PC-3 (cell line): ENCODE measurements around the gene GRB10. TPM values are rescaled to one million over a fixed set of nuclear protein-coding genes. Genes with fewer than 3 reads are reported as not detected.

Experiments used
- ATAC-seq: fragments of 200-7000 bp; cut with Tn5 transposase; 2 replicates; pipeline ENCODE4 v1.9.1; 2020; ENCODE audit warnings: mild to moderate bottlenecking, moderate library complexity
- BruUV-seq: library from RNA; stranded (reverse); fragments of 400-500 nt; replicated peaks from 2 replicates; lab custom pipeline; 2021; lab: Mats Ljungman, UMichigan
- CTCF ChIA-PET: fragments of 300-600 bp; sonication (Branson Sonifier 250); formaldehyde crosslinking; loops from one replicate; lab custom pipeline; 2022; ENCODE audit warnings: antibody characterized with exemption; lab: Charles Lee
- POLR2A ChIA-PET: fragments of 300-600 bp; sonication (Branson Sonifier 250); formaldehyde crosslinking; loops from one replicate; lab custom pipeline; 2022; ENCODE audit warnings: antibody characterized with exemption; ENCODE audit not compliant: unreplicated experiment; lab: Charles Lee
- DNase-seq: peaks from one replicate; pipeline ENCODE4 v3.0.0-alpha.2; 2015
- H2AFZ ChIP-seq: fragments of 300-600 bp; sonication (generic); 2 replicates; pipeline ENCODE4 v1.6.0; 2016; ENCODE audit warnings: antibody characterized with exemption, low read length
- H3F3A ChIP-seq: fragments of 300-600 bp; sonication (generic); one replicate; pipeline ENCODE4 v1.6.0; 2017; ENCODE audit warnings: antibody characterized with exemption, low read length, control low read depth, mild to moderate bottlenecking; ENCODE audit not compliant: unreplicated experiment
- H3K27ac ChIP-seq: fragments of 300-600 bp; sonication (generic); 2 replicates; pipeline ENCODE4 v1.5.1; 2016; ENCODE audit warnings: mild to moderate bottlenecking, low read length
- H3K27me3 ChIP-seq: fragments of 300-600 bp; sonication (generic); 2 replicates; pipeline ENCODE4 v1.6.1; 2016; ENCODE audit warnings: low read length, mixed read lengths
- H3K36me3 ChIP-seq: fragments of 300-600 bp; sonication (generic); 2 replicates; pipeline ENCODE4 v1.6.1; 2016; ENCODE audit warnings: low read depth, mixed run types, low read length, mixed read lengths
- H3K4me1 ChIP-seq: fragments of 300-600 bp; sonication (generic); 2 replicates; pipeline ENCODE4 v1.5.1; 2016; ENCODE audit warnings: low read length; ENCODE audit not compliant: insufficient read depth
- H3K4me2 ChIP-seq: fragments of 300-600 bp; sonication (generic); 2 replicates; pipeline ENCODE4 v1.6.0; 2016; ENCODE audit warnings: low read length
- H3K4me3 ChIP-seq: fragments of 300-600 bp; sonication (generic); 2 replicates; pipeline ENCODE4 v1.5.1; 2016; ENCODE audit warnings: mild to moderate bottlenecking, low read length, mixed read lengths
- H3K79me2 ChIP-seq: fragments of 300-600 bp; sonication (generic); 2 replicates; pipeline ENCODE4 v1.6.1; 2017; ENCODE audit warnings: low read length, mixed read lengths
- H3K9ac ChIP-seq: fragments of 300-600 bp; sonication (generic); 2 replicates; pipeline ENCODE4 v1.6.0; 2016; ENCODE audit warnings: mild to moderate bottlenecking, low read length
- H3K9me2 ChIP-seq: fragments of 300-600 bp; sonication (generic); replicated peaks from 2 replicates; pipeline ENCODE4 v1.6.1; 2016; ENCODE audit warnings: mixed run types, low read length, mixed read lengths
- H3K9me3 ChIP-seq: fragments of 300-600 bp; sonication (generic); 2 replicates; pipeline ENCODE4 v1.6.1; 2016; ENCODE audit warnings: low read length, mixed read lengths
- H4K20me1 ChIP-seq: fragments of 300-600 bp; sonication (generic); 2 replicates; pipeline ENCODE4 v1.6.1; 2016; ENCODE audit warnings: low read length, mixed read lengths
- EZH2 ChIP-seq: fragments of 300-600 bp; sonication (generic); IDR thresholded peaks from one replicate; pipeline ENCODE4 v1.6.1; 2017; ENCODE audit warnings: antibody characterized with exemption, mild to moderate bottlenecking, low read length; ENCODE audit not compliant: unreplicated experiment
- EZH2phosphoT487 ChIP-seq: fragments of 300-600 bp; sonication (generic); IDR thresholded peaks from 2 replicates; pipeline ENCODE4 v1.6.1; 2018; ENCODE audit warnings: mild to moderate bottlenecking, antibody characterized with exemption, low read length, borderline replicate concordance
- intact Hi-C: fragments of 100-400 bp; cut with micrococcal nuclease; formaldehyde crosslinking; loops from 2 replicates; pipeline ENCODE4 v1.9.0; 2023
- total RNA-seq: library from RNA; depleted of rRNA; stranded (reverse); fragments of >200 nt; gene quantifications from 2 replicates; pipeline ENCODE4 v1.2.3, GENCODE V29; 2014
- TF ChIP-seq, protein P1 (sequence below): fragments of 300-600 bp; sonication (generic); conservative IDR thresholded peaks from 2 replicates; pipeline ENCODE4 v1.5.1; 2017; ENCODE audit warnings: antibody characterized with exemption, low read depth, mild to moderate bottlenecking, low read length

The GRB10 gene
- total RNA-seq, 1 experiment from 2014 or later: 61.3 TPM

DNA sequence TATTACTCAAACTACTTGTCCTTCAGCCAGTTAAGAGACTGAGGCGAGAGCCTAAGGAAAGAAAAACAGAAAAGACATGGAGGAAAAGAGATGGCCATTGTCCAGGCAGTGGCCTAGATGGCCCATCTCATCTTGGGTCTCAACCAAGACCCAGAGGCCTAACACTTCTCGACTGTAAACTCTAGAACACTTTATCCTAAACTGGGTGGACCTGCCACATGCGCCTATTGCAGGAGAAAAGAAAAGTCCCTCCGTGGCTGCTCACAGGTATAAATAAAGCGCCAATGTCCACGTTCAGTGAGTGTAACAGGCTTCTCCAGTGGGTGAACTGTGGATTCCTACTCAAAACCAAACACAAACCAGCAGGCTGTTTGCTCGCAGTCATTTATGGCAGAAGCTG, 124.8 kb downstream of the GRB10 start:
- H3K79me2 ChIP-seq: no peaks in the 10 kb centered on the region
- intact Hi-C loops: no loop called here
- H3K4me2 ChIP-seq: no peak overlapping the region
- peaks cover 4% of the 10 kb centered on the region; the same call in 1 of the 2 replicates for H3K36me3 ChIP-seq
- H3K4me1 ChIP-seq: no peaks in the 10 kb centered on the region
- H3K9ac ChIP-seq: no peak overlapping the region
- H3K9me3 ChIP-seq: no peaks in the 10 kb centered on the region
- BruUV-seq: no TSS peak
- no peak overlapping the region for H2AFZ ChIP-seq
- H3K9me2 ChIP-seq: no peaks in the 10 kb centered on the region
- H3F3A ChIP-seq: no peaks in the 10 kb centered on the region
- DNase-seq: no peak
- ChIA-PET POLR2A (no interaction called here), CTCF (no interaction called here)
- no peak for ATAC-seq
- TF ChIP-seq EZH2 (no peak), EZH2phosphoT487 (no peak)
- TF ChIP-seq, protein P1, sequence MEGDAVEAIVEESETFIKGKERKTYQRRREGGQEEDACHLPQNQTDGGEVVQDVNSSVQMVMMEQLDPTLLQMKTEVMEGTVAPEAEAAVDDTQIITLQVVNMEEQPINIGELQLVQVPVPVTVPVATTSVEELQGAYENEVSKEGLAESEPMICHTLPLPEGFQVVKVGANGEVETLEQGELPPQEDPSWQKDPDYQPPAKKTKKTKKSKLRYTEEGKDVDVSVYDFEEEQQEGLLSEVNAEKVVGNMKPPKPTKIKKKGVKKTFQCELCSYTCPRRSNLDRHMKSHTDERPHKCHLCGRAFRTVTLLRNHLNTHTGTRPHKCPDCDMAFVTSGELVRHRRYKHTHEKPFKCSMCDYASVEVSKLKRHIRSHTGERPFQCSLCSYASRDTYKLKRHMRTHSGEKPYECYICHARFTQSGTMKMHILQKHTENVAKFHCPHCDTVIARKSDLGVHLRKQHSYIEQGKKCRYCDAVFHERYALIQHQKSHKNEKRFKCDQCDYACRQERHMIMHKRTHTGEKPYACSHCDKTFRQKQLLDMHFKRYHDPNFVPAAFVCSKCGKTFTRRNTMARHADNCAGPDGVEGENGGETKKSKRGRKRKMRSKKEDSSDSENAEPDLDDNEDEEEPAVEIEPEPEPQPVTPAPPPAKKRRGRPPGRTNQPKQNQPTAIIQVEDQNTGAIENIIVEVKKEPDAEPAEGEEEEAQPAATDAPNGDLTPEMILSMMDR: no peak
- no peak overlapping the region for H3K4me3 ChIP-seq
- no peak overlapping the region for H3K27ac ChIP-seq
- H4K20me1 ChIP-seq: no peaks in the 10 kb centered on the region
- H3K27me3 ChIP-seq: no peaks in the 10 kb centered on the region

GRCh38 chr7:50657341-50657873, 125.3 kb downstream of the GRB10 start:
- DNase-seq (no peak), ATAC-seq (no peak)
- no peak overlapping the region for H3K4me2 ChIP-seq
- no peaks in the 10 kb centered on the region for H3K27me3 ChIP-seq
- no peak overlapping the region for H3K9ac ChIP-seq
- TF ChIP-seq EZH2 (no peak), EZH2phosphoT487 (no peak)
- TF ChIP-seq, protein P1: no peak
- POLR2A ChIA-PET: no interaction called here
- H3K9me3 ChIP-seq: no peaks in the 10 kb centered on the region
- H2AFZ ChIP-seq: no peak overlapping the region
- H3K36me3 ChIP-seq: peaks cover 4% of the 10 kb centered on the region; the same call in 1 of the 2 replicates
- no peaks in the 10 kb centered on the region for H3K4me1 ChIP-seq
- CTCF ChIA-PET: no interaction called here
- intact Hi-C loops: no loop called here
- no peak overlapping the region for H3K4me3 ChIP-seq
- H3K79me2 ChIP-seq: no peaks in the 10 kb centered on the region
- H3K9me2 ChIP-seq: no peaks in the 10 kb centered on the region
- BruUV-seq: no TSS peak
- H3F3A ChIP-seq: no peaks in the 10 kb centered on the region
- no peaks in the 10 kb centered on the region for H4K20me1 ChIP-seq
- H3K27ac ChIP-seq: no peak overlapping the region

GRCh38 chr7:50656141-50656895, 126.4 kb downstream of the GRB10 start:
- POLR2A ChIA-PET: no interaction called here
- Histone ChIP-seq H3K9ac (no peak overlapping the region), H2AFZ (no peak overlapping the region), H3F3A (no peaks in the 10 kb centered on the region), H3K9me2 (no peaks in the 10 kb centered on the region), H4K20me1 (no peaks in the 10 kb centered on the region), H3K9me3 (no peaks in the 10 kb centered on the region), H3K4me1 (no peaks in the 10 kb centered on the region), H3K4me2 (no peak overlapping the region), H3K36me3 (no peaks in the 10 kb centered on the region), H3K27me3 (no peaks in the 10 kb centered on the region), H3K79me2 (no peaks in the 10 kb centered on the region), H3K4me3 (no peak overlapping the region), H3K27ac (no peak overlapping the region)
- TF ChIP-seq EZH2 (no peak), EZH2phosphoT487 (no peak)
- TF ChIP-seq, protein P1: no peak
- no peak for ATAC-seq
- DNase-seq: no peak
- BruUV-seq: no TSS peak
- intact Hi-C loops: no loop called here
- CTCF ChIA-PET: no interaction called here
